Nephron progenitor cell (in vitro differentiated cells): Measurements from ENCODE around the gene ADAM23.

Experiments used
- DNase-seq: peaks from one replicate; pipeline ENCODE4 v3.0.0; 2021
- H3K27ac Mint-ChIP-seq: 2 replicates; pipeline ENCODE4 v1.8.0; 2021; ENCODE audit warnings: mild to moderate bottlenecking, moderate library complexity, mixed read lengths
- H3K27me3 Mint-ChIP-seq: 2 replicates; pipeline ENCODE4 v1.8.0; 2021; ENCODE audit warnings: mild to moderate bottlenecking, low read depth, mixed read lengths; ENCODE audit not compliant: poor library complexity
- H3K36me3 Mint-ChIP-seq: 2 replicates; pipeline ENCODE4 v1.8.0; 2021; ENCODE audit warnings: low read depth, mixed read lengths
- H3K4me1 Mint-ChIP-seq: 2 replicates; pipeline ENCODE4 v1.8.0; 2021; ENCODE audit warnings: mixed read lengths
- H3K4me3 Mint-ChIP-seq: 2 replicates; pipeline ENCODE4 v1.8.0; 2021; ENCODE audit warnings: mild to moderate bottlenecking, moderate library complexity, mixed read lengths
- H3K9me3 Mint-ChIP-seq: 2 replicates; pipeline ENCODE4 v1.8.0; 2021; ENCODE audit warnings: mild to moderate bottlenecking, moderate library complexity, mixed read lengths
- TF ChIP-seq, protein P1 (sequence below): fragments of 200-600 bp; sonication (generic); IDR thresholded peaks from 2 replicates; pipeline ENCODE4 v1.5.0; 2021; ENCODE audit warnings: antibody characterized with exemption

The ADAM23 gene

DNA sequence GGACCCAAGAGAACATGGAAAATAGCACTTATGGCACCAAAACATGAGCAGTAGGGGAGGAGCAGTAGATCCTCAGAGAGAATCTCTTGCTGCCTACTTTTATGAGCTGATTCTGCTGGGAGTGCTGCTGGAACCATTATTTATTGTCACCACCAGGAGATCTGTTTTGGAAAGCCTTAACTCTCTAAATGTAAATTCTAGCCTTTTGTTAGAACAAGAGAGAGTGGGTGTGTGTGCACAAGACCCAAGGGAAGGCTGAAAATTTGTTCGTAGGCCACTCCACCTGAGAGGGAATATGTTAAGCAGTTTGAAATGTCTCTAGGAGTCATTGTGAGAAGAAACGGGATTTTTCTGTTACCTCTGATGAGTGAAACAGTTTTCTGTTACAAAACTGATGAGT is 182.8 kb downstream of the ADAM23 start:
- peaks cover 18% of the 10 kb centered on the region for H3K27me3 Mint-ChIP-seq
- no peak overlapping the region for H3K4me3 Mint-ChIP-seq
- no peaks in the 10 kb centered on the region for H3K36me3 Mint-ChIP-seq
- H3K4me1 Mint-ChIP-seq = no peaks in the 10 kb centered on the region
- no peak for DNase-seq
- H3K27ac Mint-ChIP-seq = no peak overlapping the region
- no peaks in the 10 kb centered on the region for H3K9me3 Mint-ChIP-seq
- TF ChIP-seq, protein P1, sequence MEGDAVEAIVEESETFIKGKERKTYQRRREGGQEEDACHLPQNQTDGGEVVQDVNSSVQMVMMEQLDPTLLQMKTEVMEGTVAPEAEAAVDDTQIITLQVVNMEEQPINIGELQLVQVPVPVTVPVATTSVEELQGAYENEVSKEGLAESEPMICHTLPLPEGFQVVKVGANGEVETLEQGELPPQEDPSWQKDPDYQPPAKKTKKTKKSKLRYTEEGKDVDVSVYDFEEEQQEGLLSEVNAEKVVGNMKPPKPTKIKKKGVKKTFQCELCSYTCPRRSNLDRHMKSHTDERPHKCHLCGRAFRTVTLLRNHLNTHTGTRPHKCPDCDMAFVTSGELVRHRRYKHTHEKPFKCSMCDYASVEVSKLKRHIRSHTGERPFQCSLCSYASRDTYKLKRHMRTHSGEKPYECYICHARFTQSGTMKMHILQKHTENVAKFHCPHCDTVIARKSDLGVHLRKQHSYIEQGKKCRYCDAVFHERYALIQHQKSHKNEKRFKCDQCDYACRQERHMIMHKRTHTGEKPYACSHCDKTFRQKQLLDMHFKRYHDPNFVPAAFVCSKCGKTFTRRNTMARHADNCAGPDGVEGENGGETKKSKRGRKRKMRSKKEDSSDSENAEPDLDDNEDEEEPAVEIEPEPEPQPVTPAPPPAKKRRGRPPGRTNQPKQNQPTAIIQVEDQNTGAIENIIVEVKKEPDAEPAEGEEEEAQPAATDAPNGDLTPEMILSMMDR = no peak

- Mint-ChIP-seq H3K9me3 (no peaks in the 10 kb centered on the region), H3K36me3 (no peaks in the 10 kb centered on the region), H3K27me3 (peaks cover 21% of the 10 kb centered on the region), H3K4me3 (no peak overlapping the region), H3K4me1 (no peaks in the 10 kb centered on the region), H3K27ac (no peak overlapping the region)
- DNase-seq = no peak
- TF ChIP-seq, protein P1 = no peak
Measured at GRCh38 chr2:206627632-206628031, 184.3 kb downstream of the ADAM23 start.

DNA sequence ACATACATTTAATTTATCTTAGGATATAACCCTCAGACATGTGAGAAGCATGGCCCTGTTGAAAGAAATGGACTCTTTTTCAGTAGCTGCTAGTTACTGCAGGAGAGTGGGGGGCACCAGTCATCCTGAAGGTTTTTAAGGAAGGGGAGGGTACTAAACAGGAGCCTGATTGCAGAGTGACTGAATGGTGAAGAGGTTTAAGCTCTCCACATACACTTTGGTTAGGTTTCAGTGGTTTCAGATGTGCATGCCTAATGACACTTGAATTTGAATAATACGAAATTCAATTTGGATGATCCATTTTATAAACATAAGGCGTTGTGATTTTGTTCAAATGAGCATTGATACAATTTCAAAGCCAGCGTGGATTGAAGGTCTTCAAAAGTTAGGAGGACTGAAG is 188.0 kb downstream of the ADAM23 start:
- Mint-ChIP-seq H3K36me3 (no peaks in the 10 kb centered on the region), H3K27me3 (peaks cover 38% of the 10 kb centered on the region), H3K27ac (no peak overlapping the region), H3K4me3 (no peak overlapping the region), H3K9me3 (no peaks in the 10 kb centered on the region), H3K4me1 (no peaks in the 10 kb centered on the region)
- DNase-seq = no peak
- TF ChIP-seq, protein P1 = no peak

DNA sequence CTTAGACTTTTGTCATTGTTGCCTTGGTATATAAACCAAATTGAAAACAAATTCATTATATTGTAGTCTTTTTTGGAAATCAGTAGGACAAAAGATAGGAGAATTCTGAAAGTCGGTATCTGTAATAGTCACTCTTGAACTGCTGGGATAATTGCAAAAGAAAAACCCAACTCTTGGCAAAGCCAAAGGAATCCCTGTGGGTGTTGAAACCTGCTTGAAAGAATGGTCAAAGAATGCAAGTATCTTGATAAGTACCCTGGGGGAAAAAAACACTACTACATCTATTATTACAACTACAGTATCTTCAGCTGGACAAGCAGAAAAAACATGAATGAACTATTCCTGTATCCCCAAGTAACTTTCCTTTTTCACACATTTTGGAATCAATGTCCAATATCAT is 191.7 kb downstream of the ADAM23 start:
- no peak for DNase-seq
- H3K9me3 Mint-ChIP-seq = no peaks in the 10 kb centered on the region
- peaks cover 23% of the 10 kb centered on the region for H3K27me3 Mint-ChIP-seq
- H3K27ac Mint-ChIP-seq = no peak overlapping the region
- no peaks in the 10 kb centered on the region for H3K36me3 Mint-ChIP-seq
- H3K4me3 Mint-ChIP-seq = no peak overlapping the region
- TF ChIP-seq, protein P1 = no peak
- no peaks in the 10 kb centered on the region for H3K4me1 Mint-ChIP-seq

DNA sequence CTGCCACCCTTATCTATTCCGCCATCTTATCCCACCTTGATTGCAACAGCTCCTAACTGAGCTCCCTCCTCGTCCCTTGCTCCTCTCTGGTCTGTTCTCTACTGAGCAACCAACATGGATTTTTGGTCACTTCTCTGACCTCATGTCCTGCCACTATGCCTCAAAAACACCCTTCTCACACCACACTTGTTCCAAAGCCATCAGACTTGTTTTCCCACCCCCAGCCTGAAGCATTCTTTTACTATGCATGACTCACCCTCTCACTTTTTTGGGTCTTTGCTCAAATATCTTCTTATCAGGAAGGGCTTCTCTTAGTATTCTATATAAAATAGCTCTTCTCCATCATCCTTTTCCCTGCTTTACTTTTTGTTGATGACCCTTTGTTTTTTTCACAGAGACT is 196.3 kb downstream of the ADAM23 start:
- no peak overlapping the region for H3K4me3 Mint-ChIP-seq
- no peak overlapping the region for H3K27ac Mint-ChIP-seq
- H3K9me3 Mint-ChIP-seq = no peaks in the 10 kb centered on the region
- no peak for DNase-seq
- H3K36me3 Mint-ChIP-seq = no peaks in the 10 kb centered on the region
- peaks cover 11% of the 10 kb centered on the region for H3K27me3 Mint-ChIP-seq
- TF ChIP-seq, protein P1 = no peak
- H3K4me1 Mint-ChIP-seq = no peaks in the 10 kb centered on the region

- TF ChIP-seq, protein P1 = no peak
- Mint-ChIP-seq H3K27ac (no peak overlapping the region), H3K9me3 (no peaks in the 10 kb centered on the region), H3K4me3 (no peak overlapping the region), H3K4me1 (no peaks in the 10 kb centered on the region), H3K36me3 (no peaks in the 10 kb centered on the region), H3K27me3 (peaks cover 2% of the 10 kb centered on the region)
- DNase-seq = no peak
Measured at GRCh38 chr2:206641226-206641625, 197.9 kb downstream of the ADAM23 start.
